ENCODE data around the gene CERKL. TPM values are rescaled to one million over a fixed set of nuclear protein-coding genes. Genes with fewer than 3 reads are reported as not detected.

The CERKL gene
- total RNA-seq, 4 donors from 2014 or later, result 1.5 to 2.6 TPM; not detected in 2

DNA sequence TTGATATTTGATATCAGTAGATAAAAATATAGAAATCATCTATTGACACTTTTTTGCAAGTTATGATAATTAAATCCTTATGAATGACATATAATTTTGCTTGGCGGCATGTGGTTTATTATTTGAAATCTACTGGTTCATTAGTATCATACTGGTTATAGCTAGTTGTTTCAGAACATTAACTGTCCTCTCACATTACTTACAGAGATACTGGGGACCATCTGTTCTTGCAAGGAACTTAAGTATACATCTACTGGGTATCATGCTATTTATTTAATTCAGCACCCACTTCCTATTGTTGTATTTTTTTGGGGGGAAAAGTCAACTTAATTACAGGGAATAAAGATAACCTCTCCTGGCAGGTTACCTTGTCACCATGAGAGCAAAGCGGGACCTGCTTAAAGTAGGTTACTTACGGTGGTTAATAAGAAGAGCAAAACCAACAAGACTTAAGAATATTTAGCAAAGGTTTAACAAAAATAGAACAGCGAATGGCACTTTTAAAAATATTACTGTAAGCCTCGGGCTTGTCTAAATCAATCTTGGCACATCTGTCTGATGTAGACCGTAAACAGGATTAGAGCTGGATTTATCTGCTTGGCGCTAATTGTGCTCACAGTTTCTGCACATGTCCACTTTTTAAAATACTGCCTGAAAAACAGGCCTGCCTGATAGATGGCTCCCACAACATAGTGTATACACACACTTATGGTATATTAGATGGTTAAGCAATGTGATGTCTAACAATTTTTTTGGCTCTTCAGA lies 41.8 kb downstream of the CERKL start:
- Histone ChIP-seq H3K27me3 (no peaks in the 10 kb centered on the region), H3K27ac (no peak overlapping the region), H3K9me3 (no peaks in the 10 kb centered on the region), H3K4me1 (no peaks in the 10 kb centered on the region), H3K36me3 (no peaks in the 10 kb centered on the region), H3K4me3 (no peak overlapping the region)
- intact Hi-C loops (cut with DNase I; ENCODE audit: low total_unique reads), result no loop called here
- no peak for DNase-seq
- no peak for TF ChIP-seq POLR2A (IDR thresholded peaks at IDR 0.05)
- TF ChIP-seq, protein P1, sequence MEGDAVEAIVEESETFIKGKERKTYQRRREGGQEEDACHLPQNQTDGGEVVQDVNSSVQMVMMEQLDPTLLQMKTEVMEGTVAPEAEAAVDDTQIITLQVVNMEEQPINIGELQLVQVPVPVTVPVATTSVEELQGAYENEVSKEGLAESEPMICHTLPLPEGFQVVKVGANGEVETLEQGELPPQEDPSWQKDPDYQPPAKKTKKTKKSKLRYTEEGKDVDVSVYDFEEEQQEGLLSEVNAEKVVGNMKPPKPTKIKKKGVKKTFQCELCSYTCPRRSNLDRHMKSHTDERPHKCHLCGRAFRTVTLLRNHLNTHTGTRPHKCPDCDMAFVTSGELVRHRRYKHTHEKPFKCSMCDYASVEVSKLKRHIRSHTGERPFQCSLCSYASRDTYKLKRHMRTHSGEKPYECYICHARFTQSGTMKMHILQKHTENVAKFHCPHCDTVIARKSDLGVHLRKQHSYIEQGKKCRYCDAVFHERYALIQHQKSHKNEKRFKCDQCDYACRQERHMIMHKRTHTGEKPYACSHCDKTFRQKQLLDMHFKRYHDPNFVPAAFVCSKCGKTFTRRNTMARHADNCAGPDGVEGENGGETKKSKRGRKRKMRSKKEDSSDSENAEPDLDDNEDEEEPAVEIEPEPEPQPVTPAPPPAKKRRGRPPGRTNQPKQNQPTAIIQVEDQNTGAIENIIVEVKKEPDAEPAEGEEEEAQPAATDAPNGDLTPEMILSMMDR (IDR thresholded peaks at IDR 0.05), result no peak

DNA sequence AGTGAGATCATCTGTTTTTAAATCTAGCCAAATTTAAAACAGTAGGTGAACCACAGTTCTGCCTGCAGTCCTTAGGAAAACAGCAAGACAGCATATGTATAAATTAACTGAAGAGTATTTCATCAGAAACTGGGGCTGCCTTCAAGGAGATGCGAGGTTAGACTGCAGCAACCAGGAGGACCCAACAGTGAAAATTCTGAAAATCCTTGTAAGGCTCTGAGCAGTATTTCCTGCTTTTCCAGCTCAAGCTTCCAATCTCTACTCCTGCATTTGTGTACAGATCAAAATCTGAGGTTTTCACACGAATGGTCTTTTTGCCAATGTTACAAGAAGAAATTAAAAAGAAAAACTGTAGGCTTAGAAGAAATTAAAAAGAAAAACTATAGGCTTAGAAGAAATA lies 43.7 kb downstream of the CERKL start:
- DNase-seq, result no peak
- intact Hi-C loops (cut with DNase I; ENCODE audit: low total_unique reads), result no loop called here
- TF ChIP-seq, protein P1 (IDR thresholded peaks at IDR 0.05), result no peak
- Histone ChIP-seq H3K36me3 (no peaks in the 10 kb centered on the region), H3K27me3 (no peaks in the 10 kb centered on the region), H3K9me3 (no peaks in the 10 kb centered on the region), H3K4me3 (no peak overlapping the region), H3K27ac (no peak overlapping the region), H3K4me1 (no peaks in the 10 kb centered on the region)

DNA sequence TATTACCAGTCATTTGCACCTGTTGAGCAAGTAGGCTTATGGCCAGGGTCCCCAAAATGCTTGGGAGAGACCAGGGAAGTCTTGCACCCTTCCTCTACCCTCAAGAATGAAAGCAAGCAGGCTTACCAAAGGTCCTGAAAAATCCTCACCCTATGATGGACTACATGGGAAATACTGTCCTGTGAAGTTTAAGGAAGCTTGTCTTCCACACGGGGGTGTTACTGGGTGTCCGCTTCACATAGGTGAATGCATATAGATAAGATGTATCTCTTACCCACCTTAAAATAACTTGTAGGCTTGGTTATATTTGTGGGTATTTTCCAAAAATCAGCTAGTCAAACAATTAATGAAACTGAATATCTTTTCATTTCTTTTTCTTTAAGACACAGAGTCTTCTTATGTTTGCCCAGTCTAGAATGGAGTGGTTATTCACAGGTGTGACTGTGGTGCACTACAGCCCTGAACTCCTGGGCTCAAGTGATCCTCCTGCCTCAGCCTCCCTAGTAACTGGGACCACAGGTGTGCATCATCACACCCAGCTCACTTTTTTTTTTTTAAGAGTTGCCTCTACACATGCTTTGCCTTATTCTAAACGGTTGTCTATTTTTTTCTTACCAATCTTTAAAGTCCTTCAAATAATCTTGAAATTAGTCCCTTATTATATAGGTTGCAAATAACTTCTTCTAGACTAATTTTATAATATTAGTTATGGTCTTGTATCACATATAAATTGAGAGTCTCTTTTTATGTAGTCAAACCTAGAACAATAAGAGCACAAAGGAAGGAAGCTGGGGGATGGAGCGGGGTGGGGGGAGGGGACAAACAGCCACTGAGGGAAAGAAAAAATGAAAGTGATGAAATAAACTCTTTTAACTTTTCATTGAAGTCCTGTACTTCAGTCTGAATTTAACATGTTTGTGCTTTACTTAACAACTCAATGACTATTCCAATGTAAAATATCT lies 49.0 kb downstream of the CERKL start:
- Histone ChIP-seq H3K4me1 (no peaks in the 10 kb centered on the region), H3K36me3 (no peaks in the 10 kb centered on the region), H3K4me3 (no peak overlapping the region), H3K9me3 (no peaks in the 10 kb centered on the region), H3K27ac (no peak overlapping the region), H3K27me3 (no peaks in the 10 kb centered on the region)
- no peak for DNase-seq
- TF ChIP-seq, protein P1 (IDR thresholded peaks at IDR 0.05), result no peak
- no peak for TF ChIP-seq POLR2A (IDR thresholded peaks at IDR 0.05)
- intact Hi-C loops (cut with DNase I; ENCODE audit: low total_unique reads), result no loop called here

DNA sequence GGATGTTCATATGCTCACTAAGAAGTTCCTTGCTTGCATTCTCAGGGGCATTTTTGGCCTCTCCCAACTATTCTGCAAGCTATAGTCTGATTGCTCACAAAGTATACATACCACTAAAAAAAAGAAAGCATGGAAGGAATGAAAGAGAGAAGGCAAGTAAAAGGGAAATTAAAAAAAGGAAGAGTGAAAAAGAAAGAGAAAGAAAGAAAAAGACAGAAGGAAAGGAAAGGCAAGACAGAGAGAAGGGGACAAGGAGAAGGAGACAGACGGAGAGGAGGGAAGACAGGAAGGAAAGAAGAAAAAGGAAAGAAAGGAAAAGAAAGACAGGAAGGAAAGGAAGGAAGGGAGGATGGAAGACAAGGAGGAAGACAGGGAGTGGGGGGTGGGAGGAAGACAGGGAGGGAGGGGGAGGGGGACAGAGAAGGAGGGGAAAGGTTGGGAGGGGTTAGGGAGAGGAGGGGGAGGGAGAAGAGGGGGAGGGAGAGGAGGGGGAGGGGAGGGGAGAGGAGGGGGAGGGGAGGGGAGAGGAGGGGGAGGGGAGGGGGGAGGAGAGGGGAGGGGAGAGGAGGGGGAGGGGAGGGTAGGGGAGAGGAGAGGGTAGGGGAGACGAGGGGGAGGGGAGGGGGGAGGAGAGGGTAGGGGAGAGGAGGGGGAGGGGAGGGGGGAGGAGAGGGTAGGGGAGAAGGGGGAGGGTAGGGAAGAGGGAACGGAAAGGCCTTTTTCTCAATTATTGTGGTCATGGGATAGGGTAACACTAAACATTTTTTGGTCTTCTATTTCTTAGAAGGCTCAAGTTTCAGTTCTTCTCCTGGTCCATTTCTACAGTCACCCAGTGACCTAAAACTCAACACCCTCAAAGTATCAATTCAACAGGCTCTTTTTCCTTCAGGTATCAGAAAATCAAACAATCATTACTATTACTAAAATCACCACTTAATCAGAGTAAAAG lies 50.7 kb downstream of the CERKL start:
- Histone ChIP-seq H3K27ac (no peak overlapping the region), H3K27me3 (no peaks in the 10 kb centered on the region), H3K4me3 (no peak overlapping the region), H3K9me3 (no peaks in the 10 kb centered on the region), H3K36me3 (no peaks in the 10 kb centered on the region), H3K4me1 (no peaks in the 10 kb centered on the region)
- TF ChIP-seq, protein P1 (IDR thresholded peaks at IDR 0.05), result no peak
- no peak for TF ChIP-seq POLR2A (IDR thresholded peaks at IDR 0.05)
- intact Hi-C loops (cut with DNase I; ENCODE audit: low total_unique reads), result no loop called here
- no peak for DNase-seq
